Activated T-cell treated with anti-CD3 and anti-CD28 coated beads, Interleukin-2, amount 50 U/mL, for 48 hours (primary cell): ENCODE measurements around the gene ANKRD44.

Experiments
- DNase-seq, 2 experiments: peaks; one replicate each; pipeline ENCODE4 v3.0.0-alpha.2; 2020

Gene ANKRD44

GRCh38 chr2:197256547-197257170, 53.9 kb downstream of the ANKRD44 start:
- no peak for DNase-seq

- DNase-seq, result no peak
Measured at GRCh38 chr2:197256021-197256420, 54.6 kb downstream of the ANKRD44 start.

GRCh38 chr2:197255543-197255942, 55.0 kb downstream of the ANKRD44 start:
- DNase-seq, result peak; percentile 81 to 83

- DNase-seq, result no peak
Measured at GRCh38 chr2:197254776-197255530, 55.6 kb downstream of the ANKRD44 start.

GRCh38 chr2:197251576-197251975, 59.0 kb downstream of the ANKRD44 start:
- DNase-seq, result no peak

GRCh38 chr2:197251163-197251562, 59.4 kb downstream of the ANKRD44 start:
- DNase-seq, result no peak

GRCh38 chr2:197250084-197250397, 60.5 kb downstream of the ANKRD44 start:
- no peak for DNase-seq

- DNase-seq, result no peak
Measured at GRCh38 chr2:197249381-197250083, 61.0 kb downstream of the ANKRD44 start.

GRCh38 chr2:197248623-197249022, 62.0 kb downstream of the ANKRD44 start:
- DNase-seq, result no peak

- no peak for DNase-seq
Measured at GRCh38 chr2:197248001-197248401, 62.6 kb downstream of the ANKRD44 start.

GRCh38 chr2:197247083-197247482, 63.5 kb downstream of the ANKRD44 start:
- no peak for DNase-seq

- no peak for DNase-seq
Measured at GRCh38 chr2:197245829-197246804, 64.5 kb downstream of the ANKRD44 start.

- DNase-seq, result no peak
Measured at GRCh38 chr2:197244349-197244748, 66.2 kb downstream of the ANKRD44 start.

GRCh38 chr2:197242719-197243118, 67.9 kb downstream of the ANKRD44 start:
- no peak for DNase-seq

GRCh38 chr2:197241596-197241995, 69.0 kb downstream of the ANKRD44 start:
- DNase-seq, result no peak

- no peak for DNase-seq
Measured at GRCh38 chr2:197241153-197241552, 69.4 kb downstream of the ANKRD44 start.

- no peak for DNase-seq
Measured at GRCh38 chr2:197240421-197241041, 70.0 kb downstream of the ANKRD44 start.

GRCh38 chr2:197240018-197240417, 70.6 kb downstream of the ANKRD44 start:
- peak in 1 of 2 experiments; percentile 46 for DNase-seq

GRCh38 chr2:197239434-197239833, 71.1 kb downstream of the ANKRD44 start:
- peak in 1 of 2 experiments; percentile 46 for DNase-seq

GRCh38 chr2:197238043-197238365, 72.6 kb downstream of the ANKRD44 start:
- no peak for DNase-seq

GRCh38 chr2:197237291-197238042, 73.1 kb downstream of the ANKRD44 start:
- no peak for DNase-seq

- no peak for DNase-seq
Measured at GRCh38 chr2:197236816-197237215, 73.8 kb downstream of the ANKRD44 start.
